HG03159 (cell line): Measurements from ENCODE around the gene DGKZ.

Experiments used
- ATAC-seq: cut with Tn5 transposase; IDR thresholded peaks from one replicate; pipeline ENCODE4 v1.9.1; 2021; ENCODE audit warnings: mild to moderate bottlenecking, moderate library complexity; ENCODE audit not compliant: unreplicated experiment

The DGKZ gene

DNA sequence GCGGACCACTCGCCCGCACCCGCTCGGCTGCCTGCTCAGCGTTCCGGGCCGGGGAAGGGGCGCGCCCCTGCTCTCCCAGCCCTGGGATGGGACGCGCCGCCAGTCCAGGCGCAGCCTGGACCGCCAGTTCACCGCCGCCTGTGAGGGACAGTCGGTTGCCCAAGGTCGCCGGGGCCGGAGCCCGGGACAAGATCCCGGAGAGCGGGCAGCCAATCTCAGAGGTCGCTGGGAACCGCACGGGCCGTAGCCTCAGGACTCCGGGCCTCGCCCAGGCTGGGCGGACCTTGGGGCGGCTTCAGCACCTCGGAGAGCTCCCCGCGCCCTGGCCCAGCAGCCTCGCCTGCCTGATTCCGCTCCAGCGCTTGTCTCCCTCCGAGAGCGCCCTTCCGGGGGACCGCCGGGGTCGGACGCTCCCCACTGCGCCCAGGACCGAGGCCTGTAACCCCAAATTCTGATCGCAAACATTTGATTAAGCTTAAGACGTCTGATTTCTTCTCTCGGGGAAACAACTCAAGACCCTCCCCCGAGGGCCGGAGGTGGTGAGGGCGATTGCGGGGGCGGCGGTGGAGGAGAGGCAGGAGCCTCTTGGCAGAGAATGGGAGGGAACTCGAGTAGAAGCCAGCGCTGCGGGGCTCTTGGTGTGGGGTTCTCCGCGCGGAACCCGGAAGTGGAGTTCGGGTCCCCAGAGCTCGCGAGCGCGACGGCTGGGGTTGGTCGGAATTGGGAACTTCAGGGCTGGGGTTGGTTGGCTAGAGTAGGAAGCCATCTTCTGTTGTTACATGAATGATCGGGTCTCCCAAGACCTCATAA is 45.4 kb downstream of the DGKZ start:
- peak; percentile 67 for ATAC-seq

DNA sequence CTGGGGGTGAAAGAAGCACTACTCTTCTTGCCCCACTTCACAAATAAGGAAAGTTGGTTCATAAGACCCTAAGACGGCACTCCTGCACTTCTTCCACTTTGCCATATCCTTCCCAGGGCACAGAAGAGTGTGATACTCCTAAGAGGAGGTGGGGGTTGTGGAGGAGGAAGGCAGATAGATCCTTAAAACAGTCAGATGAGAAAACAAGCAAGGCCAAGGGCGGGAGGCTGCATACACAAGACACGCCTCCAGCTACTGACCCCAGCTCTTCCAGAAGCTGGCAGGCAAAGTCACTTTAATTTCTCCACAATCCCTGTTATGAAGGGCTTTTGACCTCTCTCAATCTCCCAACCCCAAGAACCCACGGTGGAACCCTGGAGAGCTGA is 46.0 kb downstream of the DGKZ start:
- no peak for ATAC-seq

- ATAC-seq = no peak
These were observed 46.5 kb downstream of the DGKZ start for GRCh38 chr11:46393759-46394158.

DNA sequence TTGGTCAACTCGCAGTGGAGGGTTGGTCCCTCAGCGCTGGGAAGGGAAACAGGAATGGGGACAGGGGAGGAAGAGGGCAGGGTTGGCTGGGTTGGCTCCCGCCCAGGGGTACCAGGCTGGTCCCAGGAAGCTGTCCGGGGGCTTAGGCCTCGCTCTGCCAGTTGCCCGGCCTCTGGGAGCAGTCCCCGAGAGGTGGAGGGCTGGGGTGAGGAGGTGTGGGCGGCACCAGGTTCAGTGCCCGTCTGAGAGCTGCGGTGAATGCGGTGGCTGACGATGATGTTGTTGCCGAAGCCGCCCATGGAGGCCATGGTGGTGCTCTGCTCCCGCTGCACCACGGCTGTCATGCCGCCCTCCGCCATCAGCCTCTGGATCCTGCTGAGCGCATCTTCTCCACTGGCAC is 50.3 kb downstream of the DGKZ start:
- ATAC-seq = no peak

GRCh38 chr11:46402957-46403902 is 56.0 kb downstream of the DGKZ start:
- ATAC-seq = no peak

GRCh38 chr11:46404476-46405017 is 57.3 kb downstream of the DGKZ start:
- ATAC-seq = no peak

DNA sequence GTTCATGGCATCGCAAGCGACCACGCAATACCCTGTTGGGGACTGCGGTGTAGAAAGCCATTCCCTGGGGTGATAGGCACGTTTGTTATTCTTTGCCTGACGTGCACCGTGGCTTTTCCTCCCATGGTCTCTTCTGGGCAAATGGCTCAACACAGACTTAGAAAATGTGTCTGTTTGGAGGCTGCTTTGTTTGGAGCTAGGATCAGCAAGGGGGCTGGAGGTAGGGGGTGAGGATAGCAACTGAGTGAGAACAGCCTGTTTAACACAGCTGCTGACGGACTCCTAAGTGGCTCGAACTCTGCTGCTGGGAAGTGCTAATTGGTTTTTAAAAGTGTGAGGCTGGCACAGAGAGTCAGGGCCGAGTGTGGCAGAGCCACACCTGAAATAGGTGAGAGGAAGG is 60.4 kb downstream of the DGKZ start:
- ATAC-seq = no peak

DNA sequence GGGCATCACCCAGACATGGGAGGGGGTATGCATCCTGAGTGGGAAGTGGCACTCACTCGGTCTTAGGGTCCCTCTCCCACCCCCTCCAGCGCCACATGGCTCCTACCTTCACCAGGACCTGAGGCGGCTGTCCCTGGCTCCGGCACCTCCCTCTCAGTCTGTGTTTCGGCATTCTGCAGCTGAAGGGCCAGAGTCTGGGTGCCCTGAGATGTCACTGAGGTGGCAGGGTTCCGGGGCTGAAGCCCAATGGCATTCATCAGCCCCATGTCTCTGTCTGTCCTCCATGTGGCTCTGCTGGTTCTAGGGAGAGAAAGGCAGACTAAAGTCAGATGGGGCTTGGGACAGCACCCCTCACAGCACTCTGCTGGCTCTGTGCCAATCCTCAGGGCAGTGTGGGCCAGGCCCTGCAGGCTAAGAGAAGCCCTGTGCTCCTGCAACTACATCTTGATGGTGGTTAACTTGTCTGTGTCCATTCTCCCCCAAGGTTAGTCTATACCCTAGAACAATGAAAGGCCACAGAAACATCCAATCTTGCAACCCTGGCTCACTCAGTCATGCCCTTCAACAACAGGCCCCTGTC is 61.2 kb downstream of the DGKZ start:
- ATAC-seq = no peak

GRCh38 chr11:46410021-46410420 is 62.8 kb downstream of the DGKZ start:
- no peak for ATAC-seq

DNA sequence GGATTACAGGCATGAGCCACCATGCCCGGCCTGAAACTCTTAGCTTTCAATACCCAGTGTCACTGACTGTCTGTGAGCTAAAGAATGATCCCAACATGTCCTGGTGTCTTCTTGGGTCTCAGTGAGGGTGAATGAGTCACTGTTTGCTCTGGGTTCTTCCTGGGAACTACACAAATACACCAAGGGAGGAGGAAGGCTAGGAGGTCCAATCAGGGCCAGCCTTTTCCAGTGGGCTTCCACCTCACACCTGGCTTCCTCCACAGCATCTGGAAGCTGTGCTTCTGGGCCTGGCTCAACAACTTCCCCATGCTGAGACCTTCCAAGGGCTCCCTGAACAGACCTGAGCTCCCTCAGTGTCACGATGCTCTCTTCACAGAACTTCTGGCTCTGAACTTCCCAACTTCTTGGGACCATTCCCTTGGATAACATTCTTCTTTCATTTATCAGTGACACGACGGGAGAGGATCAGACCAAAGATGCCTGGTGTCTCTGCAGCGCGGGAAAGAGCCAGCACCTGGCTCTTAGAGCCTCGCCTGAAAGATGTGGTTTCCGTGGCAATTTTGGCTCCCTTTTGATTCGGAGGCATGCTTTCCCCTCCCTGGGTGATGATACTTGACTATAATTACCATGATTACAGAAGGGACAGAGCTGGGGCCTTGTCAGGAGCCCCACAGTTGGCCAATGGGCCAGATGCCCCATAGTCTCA is 66.7 kb downstream of the DGKZ start:
- ATAC-seq = no peak

GRCh38 chr11:46414466-46414796 is 67.2 kb downstream of the DGKZ start:
- no peak for ATAC-seq

DNA sequence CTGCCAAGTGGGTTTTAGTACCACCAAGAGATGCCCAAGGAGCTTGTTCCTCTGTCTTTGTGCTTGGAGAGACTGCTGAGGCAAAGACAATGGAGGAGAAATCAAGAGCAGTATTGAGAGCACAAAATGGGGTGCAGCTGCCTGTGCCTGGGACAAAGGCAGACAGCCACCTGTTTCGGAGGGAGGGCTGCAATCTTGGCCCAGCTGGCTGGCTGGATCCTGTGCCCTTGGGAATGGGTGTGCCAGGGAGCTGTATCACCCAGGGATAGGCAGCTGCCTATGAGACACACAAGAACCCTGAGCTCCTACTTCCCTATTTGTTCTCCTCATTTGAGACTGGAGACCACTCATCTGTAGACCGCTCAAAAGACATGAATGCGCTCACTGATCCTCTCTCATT is 67.6 kb downstream of the DGKZ start:
- ATAC-seq = no peak

GRCh38 chr11:46417711-46418110 is 70.4 kb downstream of the DGKZ start:
- ATAC-seq = no peak

DNA sequence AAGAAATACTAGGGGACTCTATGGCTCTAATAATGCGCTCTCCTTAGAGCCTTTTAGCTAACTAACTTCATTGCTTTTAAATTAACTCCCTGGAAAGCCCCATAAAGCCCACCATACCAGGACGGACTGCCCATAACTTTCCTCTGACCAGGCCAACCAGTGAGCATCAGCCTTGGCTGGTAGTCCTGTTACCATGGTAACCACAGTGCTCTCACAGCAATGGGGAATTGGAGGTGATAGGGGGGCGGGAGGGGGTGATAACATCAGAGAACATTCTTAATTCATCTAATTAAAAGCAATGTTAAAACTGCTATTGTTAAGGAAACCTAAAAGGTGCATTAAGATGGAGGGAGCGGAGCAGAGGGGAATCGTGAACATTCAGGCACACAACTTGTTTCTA is 71.5 kb downstream of the DGKZ start:
- no peak for ATAC-seq

DNA sequence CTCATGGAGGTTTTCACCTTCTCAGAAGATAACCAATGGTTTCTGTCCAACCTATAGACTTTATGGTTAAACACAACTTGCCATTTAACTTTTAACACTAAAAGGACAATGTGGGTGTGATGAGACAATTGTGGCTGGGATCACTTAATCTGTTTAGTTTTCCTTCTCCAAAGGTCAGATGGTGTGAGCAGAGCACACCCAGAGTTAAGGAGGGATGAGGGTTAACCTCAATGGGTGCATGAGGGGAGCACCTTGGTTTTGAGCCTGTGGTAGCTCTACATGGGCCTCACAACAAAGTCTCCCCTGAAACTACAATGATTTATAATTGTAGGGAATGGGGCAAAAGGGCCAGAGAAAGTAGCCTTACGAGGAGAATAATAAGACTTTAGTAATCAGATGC is 73.2 kb downstream of the DGKZ start:
- no peak for ATAC-seq

GRCh38 chr11:46421257-46421880 is 74.1 kb downstream of the DGKZ start:
- no peak for ATAC-seq

DNA sequence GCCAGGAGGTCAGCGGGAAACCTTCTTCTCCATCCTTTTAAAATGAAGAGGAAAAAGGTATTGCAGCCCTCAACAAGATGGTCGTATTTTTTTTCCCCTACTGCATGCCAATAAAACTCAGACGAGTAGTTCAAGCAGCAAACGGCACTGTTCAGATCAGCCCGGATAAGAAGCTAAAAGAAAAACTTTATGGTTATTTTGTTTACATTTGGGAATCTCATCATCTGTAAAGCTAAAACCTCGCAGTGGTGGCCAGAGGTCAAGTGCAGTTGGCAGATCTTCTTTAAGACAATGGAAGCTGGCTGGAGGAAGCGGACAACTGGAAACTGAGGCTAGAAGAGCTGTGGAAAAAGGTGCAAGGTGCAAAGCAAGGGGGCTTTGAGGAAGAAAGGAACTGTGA is 75.3 kb downstream of the DGKZ start:
- no peak for ATAC-seq

GRCh38 chr11:46426233-46426991 is 79.1 kb downstream of the DGKZ start:
- no peak for ATAC-seq

DNA sequence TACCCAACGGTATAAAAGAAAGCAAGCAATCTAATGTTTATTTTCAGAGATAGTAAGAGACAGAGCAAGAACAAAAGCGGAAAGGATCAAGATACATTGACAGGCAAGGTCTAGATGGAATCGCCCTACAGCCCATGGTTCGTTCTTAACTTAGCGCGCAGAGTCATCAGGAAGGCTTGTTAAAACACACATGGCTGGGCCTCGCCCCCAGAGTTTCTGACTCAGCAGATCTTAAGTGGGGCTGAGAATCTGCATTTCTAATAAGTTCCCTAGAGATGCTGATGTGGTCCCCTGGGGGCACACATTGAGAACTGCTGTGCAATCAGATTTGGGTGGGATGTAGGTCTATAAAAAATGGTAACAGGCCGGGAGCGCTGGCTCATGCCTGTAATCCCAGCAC is 80.1 kb downstream of the DGKZ start:
- ATAC-seq = no peak

- ATAC-seq = no peak
These were observed 82.5 kb downstream of the DGKZ start for GRCh38 chr11:46429717-46430116.
